ENCODE data around the gene ZC3H18. TPM values are rescaled to one million over a fixed set of nuclear protein-coding genes. Genes with fewer than 3 reads are reported as not detected.
A peak's percentile ranks its signal among the peaks of the same experiment; 100 is the strongest.

ZC3H18 gene
- total and polyA plus RNA-seq, 10 of the 15 experiments (the other 5 are each of a cell fraction or from before 2014, with no cell fraction given) = 1.0 to 58.3 (median 22.4) TPM

GRCh38 chr16:88651989-88652761, 82.0 kb downstream of the ZC3H18 start:
- in situ Hi-C loops (cut with MboI) (no loop called here), intact Hi-C loops (cut with micrococcal nuclease; ENCODE audit: unreplicated experiment) (loop anchor here (1.0 to 5.0 kb wide), 4 partner anchors 11 to 160 kb away; partner anchors contain the start of genes APRT, CTU2, MVD and RNF166)
- H3K79me2 ChIP-seq (ENCODE audit: control insufficient read depth, insufficient read depth, low read length) = peaks cover 33% of the 10 kb centered on the region
- TF ChIP-seq EGR1 (IDR thresholded peaks at IDR 0.05; ENCODE audit: borderline replicate concordance in 1 of 2, low read depth in 2 of 2, low read length in 2 of 2) = no peak
- peak; percentile 15; the same call in 1 of the 2 replicates for TF ChIP-seq HDGF (IDR thresholded peaks at IDR 0.05)
- TF ChIP-seq ZZZ3 (IDR thresholded peaks at IDR 0.05; ENCODE audit: control insufficient read depth, insufficient read length, low read depth) = no peak
- H3K27ac ChIP-seq (ENCODE audit: control insufficient read depth, insufficient read depth) = peak overlapping the region; percentile 96
- peak overlapping the region; percentile 98; the same call in 1 of the 2 replicates for H3K4me3 ChIP-seq
- H4K20me1 ChIP-seq (ENCODE audit: control insufficient read depth, insufficient read depth) = no peaks in the 10 kb centered on the region; the same call in 1 of the 2 replicates
- ATAC-seq = no peak; the same call in 2 of the 3 replicates
- peaks cover 22% of the 10 kb centered on the region for H3K4me1 ChIP-seq (ENCODE audit: control insufficient read depth, insufficient read depth, low read length)
- no peaks in the 10 kb centered on the region for H3K27me3 ChIP-seq (replicated peaks in 1 of 2; ENCODE audit: control insufficient read depth in 2 of 2, insufficient read depth in 2 of 2, low read length in 1 of 2)
- H3K9me3 ChIP-seq (replicated peaks; ENCODE audit: control insufficient read depth, insufficient read depth, low read length) = no peaks in the 10 kb centered on the region
- SMC1A ChIA-PET (ENCODE audit: uncharacterized antibody, unreplicated experiment) = no interaction called here
- DNase-seq (ENCODE audit: low read depth, low spot score) = no peak
- POLR2A ChIA-PET = interaction anchor here (1.0 to 2.6 kb wide), 5 partner anchors 11 to 48 kb away, joined by 3 to 8 read pairs (median 4); partner anchors contain the start of gene MVD
- H2AFZ ChIP-seq (ENCODE audit: control insufficient read depth, low read depth, low read length) = no peak overlapping the region
- CTCF ChIA-PET = interaction anchor here (1.0 to 1.3 kb wide), 4 partner anchors 9 to 49 kb away, joined by 3 to 6 read pairs (median 3); no protein-coding TSS in a partner anchor
- RAD21 ChIA-PET (ENCODE audit: unreplicated experiment) = interaction anchor here (1.1 to 1.2 kb wide), 2 partner anchors 14 to 53 kb away, joined by 3 read pairs; no protein-coding TSS in a partner anchor
- H3K4me2 ChIP-seq (ENCODE audit: control insufficient read depth, insufficient read depth) = peak overlapping the region; percentile 95
- FAIRE-seq = no peak
- peaks cover 2 to 9% of the 10 kb centered on the region in 2 experiments for H3K36me3 ChIP-seq (ENCODE audit: control insufficient read depth in 2 of 2, insufficient read depth in 2 of 2, low read length in 1 of 2)
- H3K9ac ChIP-seq (ENCODE audit: control insufficient read depth, insufficient read depth, low read length) = peak overlapping the region; percentile 87
- no TSS peak for BruUV-seq (replicated peaks)
- WGBS (ENCODE audit: insufficient coverage, insufficient replicate concordance, low lambda C conversion rate, missing lambda C conversion rate) = 41% methylated on average over 29 of the region's 29 CpGs

- H3K4me1 ChIP-seq (ENCODE audit: control insufficient read depth, insufficient read depth, low read length) = peaks cover 21% of the 10 kb centered on the region
- no peak for FAIRE-seq
These were observed 82.5 kb downstream of the ZC3H18 start for GRCh38 chr16:88652762-88653063.

More at GRCh38 chr16:88652762-88653063, 82.5 kb downstream of the ZC3H18 start:
- Histone ChIP-seq H3K9ac (ENCODE audit: control insufficient read depth, insufficient read depth, low read length) (no peak overlapping the region), H3K4me2 (ENCODE audit: control insufficient read depth, insufficient read depth) (no peak overlapping the region), H3K27me3 (replicated peaks in 1 of 2; ENCODE audit: control insufficient read depth in 2 of 2, insufficient read depth in 2 of 2, low read length in 1 of 2) (no peaks in the 10 kb centered on the region), H3K79me2 (ENCODE audit: control insufficient read depth, insufficient read depth, low read length) (peaks cover 29% of the 10 kb centered on the region), H4K20me1 (ENCODE audit: control insufficient read depth, insufficient read depth) (no peaks in the 10 kb centered on the region; the same call in 1 of the 2 replicates), H3K27ac (ENCODE audit: control insufficient read depth, insufficient read depth) (no peak overlapping the region), H3K4me3 (no peak overlapping the region), H3K9me3 (replicated peaks; ENCODE audit: control insufficient read depth, insufficient read depth, low read length) (no peaks in the 10 kb centered on the region), H3K36me3 (ENCODE audit: control insufficient read depth in 2 of 2, insufficient read depth in 2 of 2, low read length in 1 of 2) (peaks cover 2 to 12% of the 10 kb centered on the region in 2 experiments), H2AFZ (ENCODE audit: control insufficient read depth, low read depth, low read length) (no peak overlapping the region)
- ChIA-PET POLR2A (interaction anchor here (1.1 to 1.3 kb wide), 3 partner anchors 10 to 19 kb away, joined by 3 to 6 read pairs (median 4); partner anchors contain the start of gene MVD), RAD21 (ENCODE audit: unreplicated experiment) (interaction anchor here (1.1 kb wide), 1 partner anchor 52 kb away, joined by 3 read pairs; no protein-coding TSS in a partner anchor), SMC1A (ENCODE audit: uncharacterized antibody, unreplicated experiment) (no interaction called here), CTCF (interaction anchor here (1.3 kb wide), 1 partner anchor 48 kb away, joined by 6 read pairs; no protein-coding TSS in a partner anchor)
- intact Hi-C loops (cut with micrococcal nuclease; ENCODE audit: unreplicated experiment) (loop anchor here (5.0 kb wide), 1 partner anchor 160 kb away; the partner anchor contains the start of gene APRT), in situ Hi-C loops (cut with MboI) (no loop called here)
- no peak for ATAC-seq
- no peak for TF ChIP-seq GATAD2B (conservative IDR thresholded peaks at IDR 0.05; ENCODE audit: low read depth)
- no peak for TF ChIP-seq CHD2 (IDR thresholded peaks at IDR 0.05; ENCODE audit: borderline replicate concordance, low read depth, low read length)
- no peak for TF ChIP-seq DPF2 (IDR thresholded peaks at IDR 0.05)
- BruUV-seq (replicated peaks) = no TSS peak
- WGBS (ENCODE audit: insufficient coverage, insufficient replicate concordance, low lambda C conversion rate, missing lambda C conversion rate) = 74% methylated on average over 6 of the region's 8 CpGs
- no peak for DNase-seq (ENCODE audit: low read depth, low spot score)

Measured in GM12878 (cell line).